Duodenal mucosa (tissue), 2 donors: ENCODE measurements around the gene NFIB.

Experiments used
- H3K27ac ChIP-seq: one replicate; pipeline ENCODE4 v1.7.0; 2013; ENCODE audit warnings: low read depth, low read length
- H3K27me3 ChIP-seq, 2 donors: one replicate each; pipeline ENCODE4 v1.7.0; 2013; ENCODE audit warnings: low read length in 2 of 2, control low read depth in 1 of 2; ENCODE audit not compliant: insufficient read depth in 2 of 2, control insufficient read depth in 1 of 2
- H3K36me3 ChIP-seq, 2 donors: one replicate each; pipeline ENCODE4 v1.7.0; 2013; ENCODE audit warnings: low read length in 2 of 2, control low read depth in 1 of 2; ENCODE audit not compliant: insufficient read depth in 2 of 2, control insufficient read depth in 1 of 2
- H3K4me1 ChIP-seq, 2 donors: one replicate each; pipeline ENCODE4 v1.7.0; 2013; ENCODE audit warnings: low read length in 2 of 2, control low read depth in 1 of 2; ENCODE audit not compliant: insufficient read depth in 2 of 2, control insufficient read depth in 1 of 2
- H3K4me3 ChIP-seq, 2 donors: one replicate each; pipeline ENCODE4 v1.7.0; 2013; ENCODE audit warnings: low read length in 2 of 2, low read depth in 1 of 2
- H3K9ac ChIP-seq, 2 donors: one replicate each; pipeline ENCODE4 v1.7.0; 2013; ENCODE audit warnings: low read length in 2 of 2, low read depth in 1 of 2
- H3K9me3 ChIP-seq, 2 donors: one replicate each; pipeline ENCODE4 v1.7.0; 2013; ENCODE audit warnings: low read length in 2 of 2, control low read depth in 1 of 2; ENCODE audit not compliant: control insufficient read depth in 1 of 2

Gene NFIB

DNA sequence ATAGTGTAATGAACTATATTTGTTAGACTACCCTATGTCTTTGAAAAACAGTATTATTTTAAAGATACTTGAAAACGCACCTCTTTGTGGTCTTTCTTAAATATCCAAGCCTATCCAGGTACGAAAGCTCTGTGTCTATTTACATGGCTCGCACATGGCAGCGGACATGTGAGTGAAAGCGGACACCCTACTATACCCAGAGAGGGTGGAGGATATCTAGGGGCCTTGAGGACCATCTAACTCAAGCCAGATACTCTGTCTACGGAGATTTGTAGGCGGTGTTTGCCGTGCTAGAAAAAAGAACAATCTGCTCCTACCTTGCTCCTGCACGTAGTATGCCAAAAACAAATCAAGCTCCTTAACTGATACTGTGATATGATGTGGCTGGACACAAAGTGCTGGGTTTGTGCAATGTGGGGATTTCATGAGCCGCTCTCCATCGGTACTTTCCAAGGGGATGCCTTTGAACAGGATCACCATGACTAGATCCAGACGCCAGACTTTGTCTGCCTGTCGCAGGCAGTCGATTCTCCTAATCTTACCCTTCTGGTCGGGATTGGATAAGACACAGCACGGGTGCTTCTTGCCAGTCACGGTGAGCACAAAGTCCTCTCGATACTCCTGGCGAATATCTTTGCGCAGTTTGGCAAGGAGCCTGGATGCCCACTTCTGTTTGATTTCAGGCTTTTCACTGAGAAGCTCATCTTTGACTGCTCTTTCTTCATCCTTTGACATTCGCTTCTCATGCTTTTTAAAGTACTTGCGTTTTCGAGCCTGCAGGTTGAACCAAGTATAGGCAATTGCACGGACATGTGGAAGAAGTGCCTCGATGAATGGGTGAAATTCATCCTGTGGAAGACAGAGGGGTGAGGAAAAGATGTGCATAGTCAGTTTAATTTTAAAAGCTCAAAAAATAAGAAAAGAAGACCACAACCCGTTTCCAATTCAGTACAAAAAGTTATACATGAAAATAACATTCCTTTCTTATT is 7.0 kb downstream of the NFIB start:
- H3K27ac ChIP-seq = no peak overlapping the region
- H3K4me3 ChIP-seq = peak overlapping the region in 1 of 2 donors; percentile 21
- H3K27me3 ChIP-seq = peaks cover 0 to 5% of the 10 kb centered on the region in 2 donors
- H3K4me1 ChIP-seq = peaks cover 21 to 29% of the 10 kb centered on the region in 2 donors
- H3K9ac ChIP-seq = peak overlapping the region in 1 of 2 donors; percentile 7
- H3K36me3 ChIP-seq = peaks cover 7 to 15% of the 10 kb centered on the region in 2 donors
- no peaks in the 10 kb centered on the region for H3K9me3 ChIP-seq

GRCh38 chr9:14306188-14306587 is 7.8 kb downstream of the NFIB start:
- H3K4me1 ChIP-seq = peaks cover 27 to 37% of the 10 kb centered on the region in 2 donors
- no peak overlapping the region for H3K27ac ChIP-seq

DNA sequence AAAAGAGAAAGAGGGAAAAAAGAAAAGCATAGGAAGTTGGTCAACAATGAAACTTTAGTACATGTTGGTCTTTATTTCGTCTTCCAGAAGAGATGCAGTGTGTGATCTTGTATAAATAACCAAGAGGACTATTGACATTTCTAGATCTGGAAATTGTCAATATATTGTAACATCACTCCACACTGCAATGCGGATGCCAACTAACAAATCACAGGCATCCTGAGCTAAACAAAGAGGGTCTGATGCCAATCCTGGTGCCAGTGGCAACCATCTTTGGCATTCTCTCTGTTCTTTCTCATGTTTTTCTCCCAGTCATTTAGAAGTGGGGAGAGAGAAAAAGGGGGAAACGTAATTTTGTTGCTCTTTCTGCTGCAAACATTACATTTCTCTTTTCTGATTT is 9.7 kb downstream of the NFIB start:
- Histone ChIP-seq H3K27me3 (no peaks in the 10 kb centered on the region), H3K4me3 (no peak overlapping the region), H3K27ac (no peak overlapping the region), H3K4me1 (peaks cover 28 to 39% of the 10 kb centered on the region in 2 donors), H3K9ac (no peak overlapping the region), H3K36me3 (peaks cover 7 to 15% of the 10 kb centered on the region in 2 donors), H3K9me3 (no peaks in the 10 kb centered on the region)

More at GRCh38 chr9:14306188-14306587, 7.8 kb downstream of the NFIB start:
- H3K4me3 ChIP-seq = no peak overlapping the region
- peaks cover 7 to 15% of the 10 kb centered on the region in 2 donors for H3K36me3 ChIP-seq
- H3K27me3 ChIP-seq = peaks cover 0 to 5% of the 10 kb centered on the region in 2 donors
- H3K9ac ChIP-seq = no peak overlapping the region
- no peaks in the 10 kb centered on the region for H3K9me3 ChIP-seq

GRCh38 chr9:14303521-14303920 is 10.4 kb downstream of the NFIB start:
- peaks cover 34 to 41% of the 10 kb centered on the region in 2 donors for H3K4me1 ChIP-seq
- H3K9me3 ChIP-seq = no peaks in the 10 kb centered on the region
- no peak overlapping the region for H3K27ac ChIP-seq
- no peak overlapping the region for H3K4me3 ChIP-seq
- H3K27me3 ChIP-seq = no peaks in the 10 kb centered on the region
- H3K9ac ChIP-seq = no peak overlapping the region
- H3K36me3 ChIP-seq = peaks cover 7 to 15% of the 10 kb centered on the region in 2 donors

- H3K36me3 ChIP-seq = peaks cover 7 to 15% of the 10 kb centered on the region in 2 donors
- H3K4me1 ChIP-seq = peaks cover 34 to 45% of the 10 kb centered on the region in 2 donors
- no peak overlapping the region for H3K9ac ChIP-seq
- H3K9me3 ChIP-seq = no peaks in the 10 kb centered on the region
- no peaks in the 10 kb centered on the region for H3K27me3 ChIP-seq
- no peak overlapping the region for H3K4me3 ChIP-seq
- H3K27ac ChIP-seq = no peak overlapping the region
Measured at GRCh38 chr9:14303100-14303499, 10.8 kb downstream of the NFIB start.

- Histone ChIP-seq H3K36me3 (peaks cover 7 to 15% of the 10 kb centered on the region in 2 donors), H3K9ac (no peak overlapping the region), H3K4me1 (peaks cover 30 to 46% of the 10 kb centered on the region in 2 donors), H3K27me3 (no peaks in the 10 kb centered on the region), H3K4me3 (peak overlapping the region in 1 of 2 donors; percentile 17), H3K27ac (peak overlapping the region; percentile 1), H3K9me3 (no peaks in the 10 kb centered on the region)
Measured at GRCh38 chr9:14302405-14302804, 11.5 kb downstream of the NFIB start.

GRCh38 chr9:14301583-14302021 is 12.3 kb downstream of the NFIB start:
- Histone ChIP-seq H3K27ac (no peak overlapping the region), H3K9ac (no peak overlapping the region), H3K4me3 (peak overlapping the region in 1 of 2 donors; percentile 17)

GRCh38 chr9:14301006-14301405 is 12.9 kb downstream of the NFIB start:
- Histone ChIP-seq H3K9ac (no peak overlapping the region), H3K4me3 (peak overlapping the region in 1 of 2 donors; percentile 68), H3K27me3 (no peaks in the 10 kb centered on the region), H3K36me3 (peaks cover 0 to 5% of the 10 kb centered on the region in 2 donors), H3K4me1 (peaks cover 31 to 52% of the 10 kb centered on the region in 2 donors), H3K27ac (no peak overlapping the region), H3K9me3 (no peaks in the 10 kb centered on the region)

More at GRCh38 chr9:14301583-14302021, 12.3 kb downstream of the NFIB start:
- H3K27me3 ChIP-seq = no peaks in the 10 kb centered on the region
- peaks cover 31 to 52% of the 10 kb centered on the region in 2 donors for H3K4me1 ChIP-seq
- no peaks in the 10 kb centered on the region for H3K9me3 ChIP-seq
- H3K36me3 ChIP-seq = peaks cover under 1 to 8% of the 10 kb centered on the region in 2 donors

DNA sequence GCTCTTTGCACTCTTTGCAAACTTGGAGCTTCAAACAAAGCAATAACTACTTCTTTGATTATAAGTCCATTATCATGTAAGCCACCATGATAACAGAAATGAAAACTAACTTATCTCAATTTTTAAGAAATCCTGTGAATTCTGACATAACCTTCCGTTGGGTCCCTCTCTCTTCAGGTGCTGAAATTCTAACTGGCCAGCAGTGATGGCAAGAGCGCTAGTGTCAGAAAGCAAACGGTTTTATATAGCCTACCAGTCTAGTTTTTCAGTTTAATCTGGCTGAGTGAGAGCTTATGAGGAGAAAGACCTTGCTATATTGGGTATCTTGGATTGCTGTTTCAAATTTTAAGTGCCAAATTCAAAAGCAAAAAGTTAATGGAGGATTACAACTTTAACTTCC is 13.4 kb downstream of the NFIB start:
- peaks cover 31 to 52% of the 10 kb centered on the region in 2 donors for H3K4me1 ChIP-seq
- H3K4me3 ChIP-seq = peak overlapping the region; percentile 56 to 68
- H3K36me3 ChIP-seq = peaks cover 0 to 5% of the 10 kb centered on the region in 2 donors
- H3K27ac ChIP-seq = no peak overlapping the region
- no peaks in the 10 kb centered on the region for H3K9me3 ChIP-seq
- H3K27me3 ChIP-seq = no peaks in the 10 kb centered on the region
- no peak overlapping the region for H3K9ac ChIP-seq

DNA sequence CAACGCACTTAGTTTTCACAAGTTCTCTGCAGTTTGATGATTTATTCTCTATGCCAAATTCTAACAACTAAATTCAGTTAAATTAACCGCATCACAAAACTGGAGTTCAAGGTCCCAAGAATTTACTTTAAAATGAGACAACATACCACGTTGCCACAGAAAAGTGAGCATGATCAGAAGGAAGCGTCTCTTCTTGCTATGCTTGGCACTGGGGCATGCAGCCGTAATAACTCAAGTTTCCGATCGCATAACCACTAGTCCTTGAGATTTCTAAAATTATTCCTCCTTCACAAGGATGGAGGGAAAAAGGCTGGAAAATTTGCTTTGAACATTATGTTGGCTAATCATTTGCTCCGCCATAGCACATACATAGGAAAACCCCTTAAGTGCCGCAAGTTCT is 13.9 kb downstream of the NFIB start:
- Histone ChIP-seq H3K27me3 (no peaks in the 10 kb centered on the region), H3K27ac (peak overlapping the region; percentile 22), H3K9me3 (no peaks in the 10 kb centered on the region), H3K4me3 (peak overlapping the region; percentile 56 to 68), H3K9ac (peak overlapping the region in 1 of 2 donors; percentile 19), H3K4me1 (peaks cover 31 to 54% of the 10 kb centered on the region in 2 donors), H3K36me3 (peaks cover 0 to 5% of the 10 kb centered on the region in 2 donors)
